Skeletal muscle satellite cell (primary cell): Measurements from ENCODE around the gene CLCN4.

Experiments used
- H3K27me3 ChIP-seq: 2 replicates; pipeline ENCODE4 v1.7.0; 2013; ENCODE audit warnings: low read length; ENCODE audit not compliant: control insufficient read depth, insufficient read depth
- H3K36me3 ChIP-seq: 2 replicates; pipeline ENCODE4 v1.7.0; 2013; ENCODE audit warnings: mild to moderate bottlenecking, control low read depth, low read length; ENCODE audit not compliant: insufficient read depth
- H3K4me1 ChIP-seq: 2 replicates; pipeline ENCODE4 v1.7.0; 2013; ENCODE audit warnings: low read length; ENCODE audit not compliant: control insufficient read depth, insufficient read depth
- H3K4me2 ChIP-seq: 2 replicates; pipeline ENCODE4 v1.7.0; 2013; ENCODE audit warnings: mild to moderate bottlenecking, low read length
- H3K4me3 ChIP-seq: 2 replicates; pipeline ENCODE4 v1.7.0; 2013; ENCODE audit warnings: low read length
- H3K9ac ChIP-seq: 2 replicates; pipeline ENCODE4 v1.7.0; 2013; ENCODE audit warnings: mild to moderate bottlenecking, low read depth, low read length, moderate library complexity
- H3K9me3 ChIP-seq: replicated peaks from 2 replicates; pipeline ENCODE4 v1.7.0; 2013; ENCODE audit warnings: mild to moderate bottlenecking, control low read depth, low read length

CLCN4 gene

GRCh38 chrX:10183760-10184159 is 27.0 kb downstream of the CLCN4 start:
- no peaks in the 10 kb centered on the region for H3K27me3 ChIP-seq
- no peak overlapping the region for H3K4me2 ChIP-seq
- H3K4me1 ChIP-seq: no peaks in the 10 kb centered on the region
- no peak overlapping the region for H3K9ac ChIP-seq
- no peaks in the 10 kb centered on the region for H3K9me3 ChIP-seq
- no peak overlapping the region for H3K4me3 ChIP-seq
- no peaks in the 10 kb centered on the region for H3K36me3 ChIP-seq

- no peaks in the 10 kb centered on the region for H3K9me3 ChIP-seq
- no peak overlapping the region for H3K9ac ChIP-seq
- H3K27me3 ChIP-seq: no peaks in the 10 kb centered on the region
- no peak overlapping the region for H3K4me3 ChIP-seq
- no peak overlapping the region for H3K4me2 ChIP-seq
- H3K36me3 ChIP-seq: no peaks in the 10 kb centered on the region
- H3K4me1 ChIP-seq: no peaks in the 10 kb centered on the region
These were observed 27.6 kb downstream of the CLCN4 start for GRCh38 chrX:10184411-10184810.

- Histone ChIP-seq H3K4me1 (no peaks in the 10 kb centered on the region), H3K9ac (no peak overlapping the region), H3K4me2 (no peak overlapping the region), H3K36me3 (no peaks in the 10 kb centered on the region), H3K4me3 (no peak overlapping the region), H3K27me3 (no peaks in the 10 kb centered on the region), H3K9me3 (no peaks in the 10 kb centered on the region)
These were observed 29.6 kb downstream of the CLCN4 start for GRCh38 chrX:10186355-10186754.

GRCh38 chrX:10187421-10187820 is 30.6 kb downstream of the CLCN4 start:
- Histone ChIP-seq H3K27me3 (no peaks in the 10 kb centered on the region), H3K36me3 (no peaks in the 10 kb centered on the region), H3K9ac (no peak overlapping the region), H3K4me2 (no peak overlapping the region), H3K4me3 (no peak overlapping the region), H3K9me3 (no peaks in the 10 kb centered on the region), H3K4me1 (no peaks in the 10 kb centered on the region)

GRCh38 chrX:10189317-10190268 is 32.8 kb downstream of the CLCN4 start:
- H3K4me1 ChIP-seq: no peaks in the 10 kb centered on the region
- no peaks in the 10 kb centered on the region for H3K9me3 ChIP-seq
- no peak overlapping the region for H3K4me3 ChIP-seq
- H3K4me2 ChIP-seq: no peak overlapping the region
- no peak overlapping the region for H3K9ac ChIP-seq
- no peaks in the 10 kb centered on the region for H3K27me3 ChIP-seq
- H3K36me3 ChIP-seq: no peaks in the 10 kb centered on the region

GRCh38 chrX:10190367-10190766 is 33.6 kb downstream of the CLCN4 start:
- H3K9ac ChIP-seq: no peak overlapping the region
- no peak overlapping the region for H3K4me2 ChIP-seq
- H3K27me3 ChIP-seq: no peaks in the 10 kb centered on the region
- no peaks in the 10 kb centered on the region for H3K9me3 ChIP-seq
- H3K36me3 ChIP-seq: no peaks in the 10 kb centered on the region
- H3K4me3 ChIP-seq: no peak overlapping the region
- H3K4me1 ChIP-seq: no peaks in the 10 kb centered on the region

GRCh38 chrX:10193587-10193986 is 36.8 kb downstream of the CLCN4 start:
- no peaks in the 10 kb centered on the region for H3K4me1 ChIP-seq
- H3K4me2 ChIP-seq: no peak overlapping the region
- H3K4me3 ChIP-seq: no peak overlapping the region

GRCh38 chrX:10195425-10195824 is 38.6 kb downstream of the CLCN4 start:
- Histone ChIP-seq H3K36me3 (no peaks in the 10 kb centered on the region), H3K4me2 (no peak overlapping the region), H3K4me1 (peaks cover 6% of the 10 kb centered on the region), H3K9ac (no peak overlapping the region), H3K27me3 (no peaks in the 10 kb centered on the region), H3K9me3 (no peaks in the 10 kb centered on the region), H3K4me3 (no peak overlapping the region)

More at GRCh38 chrX:10193587-10193986, 36.8 kb downstream of the CLCN4 start:
- no peaks in the 10 kb centered on the region for H3K36me3 ChIP-seq
- H3K27me3 ChIP-seq: no peaks in the 10 kb centered on the region
- H3K9me3 ChIP-seq: no peaks in the 10 kb centered on the region
- H3K9ac ChIP-seq: no peak overlapping the region

GRCh38 chrX:10195947-10196346 is 39.2 kb downstream of the CLCN4 start:
- no peaks in the 10 kb centered on the region for H3K36me3 ChIP-seq
- no peaks in the 10 kb centered on the region for H3K9me3 ChIP-seq
- H3K4me2 ChIP-seq: no peak overlapping the region
- H3K4me3 ChIP-seq: no peak overlapping the region
- H3K4me1 ChIP-seq: peaks cover 6% of the 10 kb centered on the region
- H3K27me3 ChIP-seq: no peaks in the 10 kb centered on the region
- H3K9ac ChIP-seq: no peak overlapping the region

GRCh38 chrX:10197279-10198210 is 40.8 kb downstream of the CLCN4 start:
- Histone ChIP-seq H3K36me3 (no peaks in the 10 kb centered on the region), H3K9ac (no peak overlapping the region), H3K27me3 (no peaks in the 10 kb centered on the region), H3K4me1 (peaks cover 6% of the 10 kb centered on the region), H3K4me3 (no peak overlapping the region), H3K4me2 (no peak overlapping the region), H3K9me3 (no peaks in the 10 kb centered on the region)

GRCh38 chrX:10198254-10198653 is 41.5 kb downstream of the CLCN4 start:
- H3K9ac ChIP-seq: no peak overlapping the region
- H3K36me3 ChIP-seq: no peaks in the 10 kb centered on the region
- H3K4me1 ChIP-seq: peaks cover 6% of the 10 kb centered on the region
- no peak overlapping the region for H3K4me3 ChIP-seq
- H3K4me2 ChIP-seq: no peak overlapping the region
- H3K27me3 ChIP-seq: no peaks in the 10 kb centered on the region
- no peaks in the 10 kb centered on the region for H3K9me3 ChIP-seq
